Astrocyte (in vitro differentiated cells and primary cell): Measurements from ENCODE around the gene SMYD1.

ENCODE experiments used
- CTCF ChIP-seq: IDR thresholded peaks from 2 replicates; pipeline ENCODE4 v1.5.1; 2011; ENCODE audit warnings: low read depth, mild to moderate bottlenecking, inconsistent platforms, low read length, moderate library complexity; ENCODE audit not compliant: insufficient read depth
- EZH2 ChIP-seq: IDR thresholded peaks from 2 replicates; pipeline ENCODE4 v1.6.1; 2012; ENCODE audit warnings: mild to moderate bottlenecking, low read length, inconsistent platforms; ENCODE audit not compliant: insufficient read depth

- TF ChIP-seq CTCF, result no peak
- TF ChIP-seq EZH2, result no peak
Observed at GRCh38 chr2:88077080-88077479, 9.5 kb downstream of the SMYD1 start.
